GM21786 (cell line): ENCODE measurements around the gene UQCRH.

Experiments
- ATAC-seq: cut with Tn5 transposase; IDR thresholded peaks from one replicate; pipeline ENCODE4 v1.9.1; 2021; ENCODE audit not compliant: unreplicated experiment

UQCRH gene

DNA sequence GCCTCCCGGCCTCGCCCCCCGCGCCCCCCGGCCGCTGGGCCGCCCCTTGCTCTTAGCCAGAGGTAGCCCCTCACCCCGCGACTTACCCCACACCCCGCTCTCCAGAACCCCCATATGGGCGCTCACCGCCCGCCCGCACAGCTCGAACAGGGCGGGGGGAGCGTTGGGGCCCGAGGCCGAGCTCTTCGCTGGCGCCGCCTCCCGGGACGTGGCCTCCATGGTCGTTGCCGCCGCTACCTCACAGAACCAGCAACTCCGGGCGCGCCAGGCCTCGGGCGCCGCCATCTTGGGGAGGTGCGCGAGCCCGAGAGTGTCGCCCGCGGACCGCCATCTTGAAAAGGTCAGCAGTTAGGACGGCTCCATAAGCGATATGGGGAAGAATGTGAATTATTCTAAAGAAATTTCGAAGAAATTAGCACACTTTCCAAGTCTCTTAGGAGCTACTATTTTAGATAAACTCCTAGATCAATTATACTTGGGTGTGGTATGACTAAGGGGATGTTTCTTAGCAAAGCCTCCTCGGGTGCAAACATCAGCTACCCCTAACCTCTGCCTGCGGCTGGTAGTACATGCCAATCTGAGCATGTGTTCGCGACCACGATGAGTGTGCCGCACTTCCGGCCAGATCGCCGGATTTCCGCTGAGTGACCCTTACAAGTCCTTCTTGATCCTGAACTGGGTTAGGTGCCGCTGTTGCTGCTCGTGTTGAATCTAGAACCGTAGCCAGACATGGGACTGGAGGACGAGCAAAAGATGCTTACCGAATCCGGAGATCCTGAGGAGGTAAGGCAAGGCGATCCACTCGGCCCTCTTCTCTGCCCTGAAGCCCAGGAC lies at the start of gene UQCRH, which contains the start of gene LRRC41:
UQCRH (plus strand) TSS at position 661 of the 834 bp plus-strand sequence; CDS start at position 730, 69 bp downstream.
LRRC41 (minus strand) TSS at position 579 of the 834 bp plus-strand sequence; CDS start at position 285, 294 bp downstream.
- ATAC-seq: peak; percentile 76

DNA sequence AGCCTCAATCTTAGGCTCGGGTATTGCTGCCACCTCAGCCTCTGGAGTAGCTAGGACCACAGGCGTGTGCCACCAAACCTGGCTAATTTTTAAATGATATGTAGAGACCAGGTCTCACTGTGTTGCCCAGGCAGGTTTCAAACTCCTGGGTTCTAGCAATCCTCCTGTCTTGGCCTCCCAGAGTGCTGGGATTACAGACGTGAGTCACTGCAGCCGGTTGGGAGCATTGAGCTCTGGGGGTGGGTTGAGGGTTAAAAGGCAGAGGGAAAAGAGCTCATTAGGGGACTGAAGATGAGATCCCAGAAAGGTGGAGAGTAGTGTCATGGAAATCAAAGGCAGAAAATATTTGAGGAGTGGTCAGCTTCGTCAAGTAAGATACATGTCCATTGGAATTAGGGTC lies 48.8 kb upstream of the UQCRH start:
- ATAC-seq: no peak

DNA sequence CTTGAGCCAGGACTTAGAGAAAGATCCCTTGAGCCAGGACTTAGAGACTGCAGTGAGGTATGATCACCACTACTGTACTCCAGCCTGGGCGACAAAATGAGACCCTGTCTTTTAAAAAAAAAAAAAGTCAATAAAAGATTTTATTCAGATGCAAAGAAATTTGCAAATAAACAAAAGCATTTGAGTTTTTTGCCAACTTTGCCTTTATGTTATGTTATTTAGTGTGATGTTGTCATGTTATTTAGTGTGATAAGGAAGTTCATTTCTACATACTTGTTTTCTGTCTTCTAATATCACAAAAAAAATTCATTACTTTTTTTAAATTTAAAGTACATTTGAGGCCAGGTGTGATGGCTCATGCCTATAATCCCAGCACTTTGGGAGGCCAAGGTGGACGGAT lies 47.0 kb upstream of the UQCRH start:
- ATAC-seq: no peak

DNA sequence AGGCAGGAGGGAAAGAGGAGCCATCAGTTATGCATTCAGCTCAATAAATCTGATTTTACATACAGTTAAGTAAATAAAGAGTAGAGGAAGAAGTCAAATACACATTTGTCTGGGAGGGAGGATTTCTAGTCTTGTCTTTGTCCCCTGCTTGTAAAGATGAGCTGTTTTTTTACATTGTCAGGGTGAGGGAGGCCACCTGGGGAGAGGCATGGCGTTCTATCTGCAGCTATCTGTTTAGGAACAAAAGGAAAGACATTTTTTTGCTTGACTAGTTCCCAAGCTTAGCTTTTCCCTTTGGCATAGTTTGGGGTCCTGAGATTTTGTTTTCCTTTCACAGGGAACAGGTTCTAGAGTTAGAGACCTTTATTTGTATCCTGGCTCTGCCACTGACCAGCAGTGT lies 41.0 kb upstream of the UQCRH start:
- ATAC-seq: no peak

DNA sequence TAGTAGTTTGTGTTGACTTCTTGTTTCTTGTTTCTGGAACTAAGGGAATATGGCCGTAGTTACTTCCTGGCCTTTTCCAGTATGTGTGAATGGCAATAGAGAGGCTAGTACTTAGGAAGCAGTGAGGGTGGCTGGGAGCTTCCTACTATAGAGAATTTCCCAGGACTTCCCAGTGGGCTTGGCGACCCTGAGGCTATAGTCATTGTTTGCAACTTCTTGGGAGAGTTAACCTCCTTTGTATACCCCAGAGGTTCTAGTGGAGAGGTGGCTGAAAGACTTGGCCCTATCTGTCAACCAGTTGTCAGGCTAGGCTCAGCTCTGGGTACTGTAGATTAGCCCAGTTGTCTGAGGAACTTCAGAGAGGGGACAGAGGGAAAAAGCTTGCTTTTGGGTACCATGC lies 40.4 kb upstream of the UQCRH start:
- no peak for ATAC-seq

DNA sequence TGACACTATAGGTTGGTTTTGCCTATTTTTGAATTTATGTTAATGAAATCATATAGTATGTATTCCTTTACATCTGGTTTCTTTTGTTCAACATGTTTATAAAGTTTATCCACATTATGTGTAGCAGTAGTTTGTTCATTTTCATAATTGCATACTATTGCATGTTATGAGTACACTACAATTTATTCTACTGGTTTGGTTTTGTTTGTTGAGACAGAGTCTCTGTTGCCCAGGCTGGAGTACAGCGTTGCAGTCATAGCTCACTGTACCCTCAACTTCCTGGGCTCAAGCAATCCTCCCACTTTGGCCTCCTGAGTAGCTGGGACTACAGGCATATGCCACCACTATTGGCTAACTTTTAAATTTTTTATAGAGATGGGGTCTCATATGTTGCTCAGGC lies 34.9 kb upstream of the UQCRH start:
- ATAC-seq: no peak

DNA sequence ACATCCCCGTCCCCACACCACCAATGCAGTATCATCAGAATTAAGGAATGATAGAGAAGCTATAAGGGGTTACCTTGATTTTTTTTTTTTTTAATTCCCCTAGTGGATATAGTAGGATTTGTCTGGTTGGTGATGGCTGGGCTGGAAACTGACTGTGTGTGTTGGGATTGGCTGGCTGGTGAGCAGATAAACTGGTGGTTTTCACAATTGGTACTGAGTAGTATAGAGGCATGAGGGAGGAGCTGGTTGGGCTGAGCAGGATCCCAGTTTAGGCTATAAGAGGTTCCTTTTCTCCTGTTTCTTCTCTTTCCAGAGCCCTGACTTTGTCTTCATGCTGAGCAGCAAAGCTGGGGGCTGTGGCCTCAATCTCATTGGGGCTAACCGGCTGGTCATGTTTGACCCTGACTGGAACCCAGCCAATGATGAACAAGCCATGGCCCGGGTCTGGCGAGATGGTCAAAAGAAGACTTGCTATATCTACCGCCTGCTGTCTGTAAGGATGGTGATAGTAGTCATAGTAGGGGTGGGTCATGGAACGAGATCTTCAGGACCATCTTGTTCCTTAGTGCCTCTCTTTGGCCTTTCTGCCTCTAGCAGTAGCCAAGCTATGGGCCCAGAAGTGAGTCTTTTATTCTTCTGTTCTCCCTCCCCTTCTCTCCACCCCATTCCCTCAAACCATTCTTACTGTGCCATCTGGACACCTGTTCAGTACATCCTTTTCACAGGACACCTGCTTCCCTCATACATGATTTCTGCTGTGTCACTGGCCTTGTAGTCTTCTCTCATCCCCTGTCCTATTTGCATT lies 29.1 kb upstream of the UQCRH start:
- ATAC-seq: no peak

DNA sequence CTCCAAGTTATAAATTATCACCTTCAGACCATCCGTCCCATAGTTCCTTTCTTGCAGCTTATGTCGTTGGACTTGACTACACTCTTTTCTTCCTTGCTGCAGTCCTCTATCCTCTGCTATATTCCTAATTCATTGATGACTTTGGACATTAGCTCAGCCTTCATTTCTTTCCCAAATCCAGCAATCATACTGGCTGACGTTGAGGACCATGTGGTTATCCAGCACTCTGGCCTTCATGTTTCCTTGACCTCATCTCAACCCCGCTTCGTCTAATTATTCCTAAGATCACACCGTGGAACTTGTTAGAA lies 28.5 kb upstream of the UQCRH start:
- ATAC-seq: no peak

DNA sequence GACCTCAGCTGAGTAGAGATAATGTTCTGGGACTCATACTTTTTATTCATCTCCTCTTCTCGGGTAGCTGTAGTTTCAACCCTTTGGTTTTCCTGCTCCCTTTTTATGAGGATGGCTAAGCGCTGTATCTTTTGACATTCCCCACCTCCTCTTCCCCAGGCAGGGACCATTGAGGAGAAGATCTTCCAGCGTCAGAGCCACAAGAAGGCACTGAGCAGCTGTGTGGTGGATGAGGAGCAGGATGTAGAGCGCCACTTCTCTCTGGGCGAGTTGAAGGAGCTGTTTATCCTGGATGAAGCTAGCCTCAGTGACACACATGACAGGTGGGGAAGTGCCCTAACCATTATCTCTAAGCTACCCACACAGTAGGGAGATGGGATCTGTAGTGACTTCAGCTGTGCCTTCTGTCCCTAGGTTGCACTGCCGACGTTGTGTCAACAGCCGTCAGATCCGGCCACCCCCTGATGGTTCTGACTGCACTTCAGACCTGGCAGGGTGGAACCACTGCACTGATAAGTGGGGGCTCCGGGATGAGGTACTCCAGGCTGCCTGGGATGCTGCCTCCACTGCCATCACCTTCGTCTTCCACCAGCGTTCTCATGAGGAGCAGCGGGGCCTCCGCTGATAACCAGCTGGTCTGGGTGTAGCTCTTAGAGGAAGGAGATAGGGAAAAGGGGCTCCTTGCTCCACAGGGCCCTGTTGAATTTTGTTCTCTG lies 25.7 kb upstream of the UQCRH start:
- no peak for ATAC-seq

DNA sequence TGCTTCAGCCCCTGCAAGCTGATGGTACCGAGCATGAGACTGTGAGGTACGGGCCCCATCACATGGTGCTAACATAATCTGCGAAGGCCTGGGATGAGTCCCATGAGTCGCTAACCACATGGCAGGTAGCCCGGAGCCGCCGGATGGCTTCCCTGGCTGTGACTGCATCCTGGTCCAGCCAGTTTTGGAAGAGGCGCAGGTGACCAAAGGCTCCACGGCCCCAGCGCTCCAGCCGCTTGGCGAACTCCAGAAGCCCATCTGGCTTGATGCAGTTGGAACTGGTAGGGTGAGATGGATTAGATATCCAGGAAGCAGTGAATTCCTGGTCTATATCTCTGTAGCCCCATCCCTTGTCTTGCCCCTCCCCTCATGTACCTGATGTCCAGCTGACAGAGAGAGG lies 24.7 kb upstream of the UQCRH start:
- no peak for ATAC-seq

DNA sequence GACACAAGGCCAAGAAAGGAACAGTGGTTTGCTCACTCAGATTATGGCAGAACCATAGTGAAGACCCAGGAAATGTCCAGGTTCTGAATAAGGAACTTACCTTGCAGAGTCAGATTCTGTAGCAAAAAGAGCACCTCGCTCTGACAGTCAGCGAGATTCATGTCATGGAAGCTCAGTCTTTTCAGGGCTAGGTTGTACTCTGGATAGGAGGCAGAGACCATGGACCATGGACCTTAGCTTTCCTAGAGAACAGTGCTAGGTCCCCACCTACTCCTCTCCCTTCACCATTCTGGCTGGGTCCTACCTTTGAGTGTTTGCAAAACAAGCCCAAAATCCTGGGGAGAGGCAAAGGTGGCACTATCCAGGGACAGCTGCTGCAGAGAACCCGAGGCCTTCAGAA lies 23.4 kb upstream of the UQCRH start:
- ATAC-seq: no peak

DNA sequence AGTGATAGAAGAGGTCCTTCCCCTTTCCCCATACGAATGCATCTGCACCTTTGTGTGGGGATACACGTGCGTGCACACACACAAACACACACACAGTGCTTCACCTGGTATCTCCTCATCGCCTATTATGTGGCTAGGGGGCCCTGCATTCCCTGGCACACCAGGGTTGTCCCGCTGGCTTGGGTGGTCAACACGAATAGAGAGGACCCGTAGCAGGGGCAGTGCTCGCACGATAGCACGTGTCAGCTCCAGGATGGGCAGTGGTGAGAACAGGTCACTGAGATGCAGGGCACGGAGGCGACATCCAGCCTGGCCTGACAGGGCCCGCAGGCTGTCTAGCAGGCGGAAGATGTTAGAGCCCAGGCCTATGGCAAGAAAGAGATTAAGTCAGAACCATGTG lies 22.5 kb upstream of the UQCRH start:
- ATAC-seq: no peak

DNA sequence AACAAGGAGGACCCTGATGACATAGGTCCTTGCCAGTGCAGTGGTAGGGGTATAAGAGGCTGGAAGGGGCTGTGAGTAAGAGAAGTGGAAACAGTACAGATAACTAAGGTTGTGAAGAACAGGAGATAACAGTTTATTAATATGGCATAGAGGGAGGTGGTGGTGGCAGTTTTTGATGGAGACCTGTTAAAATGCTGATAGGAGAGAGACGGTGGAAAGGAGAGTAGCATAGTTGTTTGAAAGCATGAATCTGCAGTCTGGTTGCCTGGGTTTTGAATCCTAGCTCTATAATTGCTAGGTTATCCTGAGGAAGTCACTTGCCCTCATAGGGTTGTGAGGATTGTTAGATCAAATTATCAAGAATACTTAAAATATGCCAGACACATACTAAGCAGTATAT lies 19.4 kb upstream of the UQCRH start:
- no peak for ATAC-seq

DNA sequence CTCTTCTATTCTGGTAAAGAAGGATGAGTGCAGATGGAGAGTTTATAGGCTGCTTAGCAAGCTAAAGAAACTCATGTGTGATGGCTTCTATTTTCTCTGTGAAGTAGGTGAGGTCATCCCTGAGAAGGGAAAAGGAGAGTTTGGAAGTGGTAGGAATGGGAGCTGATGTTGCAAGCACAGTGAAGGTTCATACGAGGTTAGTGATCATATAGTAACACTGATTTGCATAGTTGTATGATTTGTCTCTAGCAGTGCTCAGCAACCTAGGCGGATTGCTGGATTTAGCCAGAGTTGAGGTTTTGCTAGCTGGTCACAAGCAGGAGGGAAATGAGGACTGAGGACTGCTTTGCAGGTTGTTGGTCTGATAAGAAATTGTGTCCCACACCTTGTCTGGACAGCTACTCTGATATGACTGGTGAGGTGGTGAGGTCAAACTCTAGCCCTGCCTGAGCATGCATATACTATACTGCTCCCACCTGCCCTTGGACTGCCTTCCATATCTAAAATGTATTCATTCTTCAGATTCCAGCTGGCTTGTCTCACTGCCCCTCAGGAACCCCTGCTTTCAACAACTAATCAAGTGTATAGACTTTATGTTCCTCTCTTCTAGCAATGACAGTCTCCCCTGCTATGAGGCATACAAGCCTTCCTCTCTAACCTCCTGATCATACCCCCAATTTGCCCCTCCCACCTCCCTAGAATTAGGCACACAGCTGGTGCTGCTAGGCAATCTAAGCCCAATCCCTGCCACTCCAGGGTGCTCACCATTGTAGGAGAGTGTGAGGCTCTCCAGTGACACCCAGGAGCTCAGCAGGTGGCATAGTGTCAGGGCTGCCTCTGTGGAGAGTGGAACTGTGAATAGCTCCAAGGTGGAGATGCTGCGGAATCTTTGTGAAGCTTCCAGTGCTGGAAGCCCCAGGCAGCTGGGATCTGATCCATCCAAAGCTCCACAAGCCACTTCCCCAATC lies 18.6 kb upstream of the UQCRH start:
- ATAC-seq: no peak

DNA sequence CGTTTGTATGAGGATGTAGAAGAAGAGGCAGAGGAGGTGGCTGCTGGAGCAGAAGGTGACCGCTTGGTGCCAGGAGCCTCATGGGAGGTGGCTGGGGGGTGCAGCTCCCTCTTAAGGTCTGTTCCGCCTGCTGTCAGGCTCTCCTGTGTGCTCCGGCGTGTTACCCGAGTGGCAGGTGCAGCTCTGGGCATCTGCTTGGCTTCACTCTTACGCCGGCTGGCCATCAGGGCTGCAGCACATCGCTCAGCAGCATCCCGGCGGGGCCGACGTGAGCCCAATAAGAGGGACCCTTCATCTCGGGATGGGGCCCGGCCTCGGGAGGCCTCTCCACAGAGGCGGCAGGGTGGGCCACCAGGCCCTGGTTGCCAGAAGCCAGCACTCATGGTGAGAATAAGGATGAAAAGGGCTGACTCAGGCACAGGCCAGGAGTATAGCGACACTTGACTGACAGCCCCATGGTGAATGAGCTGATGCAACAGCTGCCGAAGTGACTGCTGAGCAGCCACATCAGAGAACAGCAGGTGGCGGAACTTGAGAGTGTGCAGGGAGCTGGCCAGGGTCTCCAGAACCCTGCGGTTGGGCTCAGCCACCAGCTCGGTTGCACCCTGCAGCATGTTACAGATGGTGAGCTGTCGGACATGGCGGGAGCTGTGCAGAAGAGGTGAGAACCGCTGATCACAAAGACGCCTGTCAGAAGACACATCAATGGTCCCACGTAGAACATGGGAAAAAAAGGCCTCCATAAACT lies 17.6 kb upstream of the UQCRH start:
- ATAC-seq: no peak

DNA sequence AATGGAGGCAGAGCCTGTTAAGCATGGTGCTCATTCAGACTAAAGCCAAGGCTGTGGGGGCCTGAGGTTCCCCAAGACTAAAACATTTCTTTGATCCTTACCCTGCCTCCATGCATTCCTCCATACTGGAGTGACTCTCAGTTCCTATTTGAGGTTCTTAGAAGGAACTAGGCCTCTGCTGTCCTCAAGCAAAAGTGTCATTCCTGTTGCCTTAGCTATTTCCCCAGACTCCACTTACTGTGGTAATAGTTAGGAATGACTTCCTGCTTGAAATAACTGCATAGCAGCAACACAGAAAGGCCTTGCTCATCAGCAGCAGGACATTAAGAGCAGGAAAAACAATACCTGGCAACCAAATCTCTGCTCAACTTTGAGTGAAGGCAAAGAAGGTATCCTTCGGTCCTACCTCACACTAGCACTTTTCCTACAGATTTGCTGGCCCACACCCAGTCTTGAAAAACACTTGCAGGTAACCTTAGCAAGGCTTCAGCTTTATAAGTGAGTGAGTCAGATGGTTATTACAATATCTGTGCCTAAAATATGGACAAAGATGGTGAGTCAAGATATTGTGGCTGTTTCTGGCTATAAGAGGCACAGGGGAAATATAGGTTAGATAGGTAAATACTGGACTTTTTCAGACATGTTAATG lies 14.9 kb upstream of the UQCRH start:
- no peak for ATAC-seq

DNA sequence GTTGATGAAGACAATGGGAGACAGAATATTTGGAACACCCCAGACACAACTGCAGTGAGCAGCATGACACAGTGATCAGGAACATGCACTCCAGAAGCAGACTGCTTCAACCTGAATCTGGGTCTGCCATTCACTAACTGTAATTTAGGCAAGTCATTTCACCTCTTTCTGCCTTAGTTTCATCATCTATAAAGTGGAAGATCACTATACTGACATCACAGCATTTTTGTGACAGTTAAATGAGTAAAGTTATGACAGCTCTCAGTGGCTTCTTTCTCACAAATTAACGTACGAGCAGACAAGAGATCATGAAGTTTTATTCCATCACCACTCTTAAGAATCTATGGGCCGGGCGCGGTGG lies 14.4 kb upstream of the UQCRH start:
- ATAC-seq: no peak

DNA sequence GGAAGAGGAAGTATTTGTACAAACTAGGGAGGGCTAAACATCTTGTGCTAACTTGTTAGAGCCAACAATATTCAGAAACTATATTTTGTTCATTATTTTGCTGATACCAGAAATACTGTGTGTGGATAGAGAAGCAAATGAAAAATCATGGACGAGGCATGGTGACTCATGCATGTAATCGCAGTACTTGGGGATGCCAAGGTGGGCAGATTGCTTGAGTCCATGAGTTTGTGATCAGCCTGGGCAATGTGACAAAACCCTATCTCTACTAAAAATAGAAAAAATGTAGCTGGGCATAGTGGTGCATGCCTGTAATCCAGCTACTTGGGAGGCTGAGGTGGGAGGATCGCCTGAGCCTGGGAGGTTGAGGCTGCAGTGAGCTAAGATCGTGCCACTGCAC lies 13.5 kb upstream of the UQCRH start:
- ATAC-seq: no peak

DNA sequence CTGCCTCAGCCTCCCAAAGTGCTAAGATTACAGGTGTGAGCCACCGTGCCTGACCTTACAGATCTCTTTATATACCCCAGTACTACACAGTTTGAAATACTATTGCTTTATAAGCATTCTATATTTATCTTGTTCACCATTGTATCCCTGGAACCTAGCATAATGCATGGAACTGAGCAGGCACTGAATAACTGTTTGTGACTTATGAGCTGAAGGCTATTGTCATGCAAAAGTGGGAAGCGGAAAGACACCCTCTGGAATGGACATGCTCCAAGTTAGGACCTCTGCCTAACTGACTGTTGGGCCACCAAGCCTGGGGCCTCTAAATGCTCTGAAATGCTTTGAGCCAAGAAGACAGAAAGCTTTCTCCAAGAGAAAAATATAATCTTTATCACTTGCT lies 8.2 kb upstream of the UQCRH start:
- no peak for ATAC-seq
